HL-60/S4 treated with retinoic acid at 250 ng/mL for 4 days and 3 days (cell line): Measurements from ENCODE around the gene RBM43.
"Not testable (repeated sequence)": the region's sequence is repeated elsewhere in the genome, so short reads cannot be mapped to it uniquely, and the experiment has no call there.

Experiments
- in situ Hi-C: fragments of 300-500 bp; cut with MboI; formaldehyde crosslinking; loops from 2 replicates; pipeline ENCODE4 v1.7.0; 2022; ENCODE audit warnings: low sequenced_read_pairs

Gene RBM43

GRCh38 chr2:151261231-151261976 is at the start of gene RBM43:
Gene RBM43, minus strand, starts transcription at chr2:151261863. Its CDS starts 136 bp downstream, at chr2:151261727.
- in situ Hi-C loops: no loop called here

GRCh38 chr2:151310313-151310712 is 48.6 kb upstream of the RBM43 start:
- in situ Hi-C loops: not testable (repeated sequence)

DNA sequence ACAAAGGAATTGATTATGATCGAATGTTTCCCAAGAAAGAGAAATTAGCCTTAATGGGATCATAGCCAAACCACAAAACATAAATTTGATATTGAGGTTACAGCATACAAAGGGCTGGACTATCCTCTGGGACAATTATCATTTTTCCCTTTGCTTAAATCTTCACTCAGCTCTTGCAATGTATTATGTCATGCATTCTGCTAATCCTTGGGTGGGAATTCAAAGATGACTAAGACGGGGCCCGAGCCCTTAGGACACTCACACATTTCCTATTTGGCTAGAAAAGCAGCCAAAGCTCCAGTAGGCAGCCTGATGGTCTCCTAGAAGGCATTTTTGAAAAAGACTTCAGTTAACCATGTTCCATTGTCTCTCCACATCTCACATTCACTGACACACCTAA is 45.0 kb upstream of the RBM43 start:
- in situ Hi-C loops: no loop called here

DNA sequence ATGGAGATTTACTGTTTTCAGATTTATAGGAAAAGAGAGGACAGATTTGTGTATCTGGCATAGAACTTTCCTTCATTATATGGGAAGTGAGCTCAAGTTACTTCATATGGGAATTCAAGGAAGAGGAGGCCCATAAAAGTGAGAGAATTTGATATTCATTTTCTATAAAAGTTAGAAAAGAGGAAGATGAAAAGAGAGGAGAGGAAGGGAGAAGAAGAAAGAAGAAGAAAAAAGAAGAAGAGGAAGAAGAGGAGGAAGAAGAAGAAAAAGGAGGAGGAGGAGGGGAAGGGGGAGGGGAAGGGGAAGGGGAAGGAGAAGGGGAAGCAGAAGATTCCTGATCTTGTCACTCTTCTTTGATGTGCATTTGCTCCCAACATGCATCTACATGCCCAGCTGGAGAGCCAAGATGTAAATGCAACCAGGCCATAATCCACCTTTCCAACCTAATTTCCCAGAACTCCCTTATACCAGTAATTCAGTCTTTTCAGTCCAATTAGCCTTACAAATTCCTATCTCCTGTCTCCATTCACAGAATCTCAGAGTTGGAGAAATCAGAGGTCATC is 43.5 kb upstream of the RBM43 start:
- in situ Hi-C loops: no loop called here

- in situ Hi-C loops: no loop called here
Observed at GRCh38 chr2:151302879-151303278, 41.2 kb upstream of the RBM43 start.

DNA sequence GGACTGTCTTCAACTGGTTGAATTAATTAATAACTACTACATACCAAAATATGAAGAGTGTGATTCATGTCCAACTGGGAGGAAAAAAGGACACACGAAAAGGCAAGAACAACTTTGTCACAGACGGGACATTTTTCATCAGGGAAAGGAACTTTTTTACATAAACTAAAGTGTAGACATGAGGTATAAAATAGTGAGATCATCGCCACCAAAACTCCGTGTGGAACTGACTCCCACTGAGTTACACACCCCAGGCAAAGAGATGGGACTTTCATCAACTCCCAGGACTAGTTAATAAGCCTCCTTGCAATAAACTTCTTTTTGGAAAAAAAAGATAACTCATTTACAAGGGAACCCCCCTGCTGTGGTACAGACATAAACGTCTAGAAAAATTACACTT is 40.7 kb upstream of the RBM43 start:
- in situ Hi-C loops: no loop called here

- in situ Hi-C loops: loop anchor here (25.0 kb wide), 1 partner anchor 112 kb away; the partner anchor contains the start of gene RIF1
Observed at GRCh38 chr2:151299920-151300539, 38.4 kb upstream of the RBM43 start.

GRCh38 chr2:151297882-151298281 is 36.2 kb upstream of the RBM43 start:
- in situ Hi-C loops: loop anchor here (25.0 kb wide), 1 partner anchor 114 kb away; the partner anchor contains the start of gene RIF1

DNA sequence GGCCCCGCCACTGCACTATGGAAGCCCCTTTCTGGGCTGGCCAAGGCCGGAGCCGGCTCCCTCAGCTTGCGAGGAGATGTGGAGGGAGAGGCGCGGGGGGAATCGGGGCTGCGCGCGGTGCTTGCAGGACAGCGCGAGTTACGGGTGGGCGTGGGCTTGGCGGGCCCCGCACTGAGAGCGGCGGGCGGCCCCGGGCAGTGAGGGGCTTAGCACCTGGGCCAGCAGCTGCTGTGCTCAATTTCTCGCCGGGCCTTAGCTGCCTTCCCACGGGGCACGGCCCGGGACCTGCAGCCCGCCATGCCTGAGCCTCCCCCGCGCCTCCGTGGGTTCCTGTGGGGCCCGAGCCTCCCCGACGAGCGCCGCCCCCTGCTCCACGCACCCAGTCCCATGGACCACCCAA is 34.3 kb upstream of the RBM43 start:
- in situ Hi-C loops: loop anchor here (25.0 kb wide), 1 partner anchor 116 kb away; the partner anchor contains the start of gene RIF1

GRCh38 chr2:151292546-151292945 is 30.9 kb upstream of the RBM43 start:
- in situ Hi-C loops: loop anchor here (25.0 kb wide), 1 partner anchor 120 kb away; the partner anchor contains the start of gene RIF1

GRCh38 chr2:151292141-151292540 is 30.5 kb upstream of the RBM43 start:
- in situ Hi-C loops: loop anchor here (25.0 kb wide), 1 partner anchor 120 kb away; the partner anchor contains the start of gene RIF1

GRCh38 chr2:151291224-151291623 is 29.6 kb upstream of the RBM43 start:
- in situ Hi-C loops: loop anchor here (25.0 kb wide), 1 partner anchor 121 kb away; the partner anchor contains the start of gene RIF1

GRCh38 chr2:151289972-151290866 is 28.6 kb upstream of the RBM43 start:
- in situ Hi-C loops: loop anchor here (25.0 kb wide), 1 partner anchor 122 kb away; the partner anchor contains the start of gene RIF1

- in situ Hi-C loops: loop anchor here (25.0 kb wide), 1 partner anchor 125 kb away; the partner anchor contains the start of gene RIF1
Observed at GRCh38 chr2:151287513-151288250, 26.0 kb upstream of the RBM43 start.

DNA sequence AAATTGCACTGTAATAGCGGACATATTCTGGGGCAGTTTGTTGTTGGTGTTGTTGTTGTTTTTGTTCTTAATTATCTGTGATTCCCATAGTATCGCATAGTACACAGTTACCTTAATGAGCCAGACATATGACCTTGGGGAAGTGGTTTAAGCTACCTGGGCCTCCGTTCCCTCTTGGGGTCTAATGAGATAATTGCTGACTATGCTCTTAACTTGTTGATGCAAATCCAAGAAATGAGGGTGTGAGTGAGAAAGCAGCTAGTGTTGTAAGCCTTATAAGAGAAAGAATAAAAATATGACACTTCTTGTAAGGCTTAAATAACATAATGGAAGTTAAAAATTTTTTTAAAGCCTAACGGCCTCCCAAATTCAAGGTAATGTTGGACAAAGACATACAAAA is 20.7 kb upstream of the RBM43 start:
- in situ Hi-C loops: loop anchor here (25.0 kb wide), 1 partner anchor 130 kb away; the partner anchor contains the start of gene RIF1

DNA sequence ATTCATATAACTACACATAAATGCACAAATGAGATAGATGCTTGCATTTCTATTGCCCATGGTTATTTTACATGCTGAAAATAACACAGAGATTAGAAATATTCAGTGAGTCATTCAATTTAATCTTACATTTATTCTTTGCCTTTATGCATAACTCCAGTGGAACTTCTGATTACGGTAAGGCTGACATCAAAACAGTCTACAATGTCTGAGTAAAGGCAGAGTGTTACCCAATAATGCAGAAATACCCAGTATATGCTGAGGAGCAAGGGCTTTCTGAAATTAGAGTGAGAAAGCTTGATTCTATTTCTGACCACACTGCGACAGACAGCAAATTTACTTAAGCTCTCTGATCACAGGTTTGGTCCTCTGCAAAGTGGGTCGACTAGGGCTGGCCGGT is 18.6 kb upstream of the RBM43 start:
- in situ Hi-C loops: loop anchor here (25.0 kb wide), 1 partner anchor 132 kb away; the partner anchor contains the start of gene RIF1

GRCh38 chr2:151278487-151278886 is 16.8 kb upstream of the RBM43 start:
- in situ Hi-C loops: loop anchor here (25.0 kb wide), 1 partner anchor 134 kb away; the partner anchor contains the start of gene RIF1

- in situ Hi-C loops: loop anchor here (25.0 kb wide), 1 partner anchor 135 kb away; the partner anchor contains the start of gene RIF1
Observed at GRCh38 chr2:151277067-151277466, 15.4 kb upstream of the RBM43 start.

GRCh38 chr2:151275291-151275690 is 13.6 kb upstream of the RBM43 start:
- in situ Hi-C loops: loop anchor here (25.0 kb wide), 1 partner anchor 137 kb away; the partner anchor contains the start of gene RIF1
